SH-SY5Y (cell line): ENCODE results near the gene HTRA3.

Experiments
- GATA2 ChIP-seq: IDR thresholded peaks from 2 replicates; pipeline ENCODE4 v1.6.1; 2011; ENCODE audit warnings: mild to moderate bottlenecking, low read depth, low read length
- GATA3 ChIP-seq: IDR thresholded peaks from 2 replicates; pipeline ENCODE4 v1.6.1; 2011; ENCODE audit warnings: low read depth, mild to moderate bottlenecking, low read length, moderate library complexity

DNA sequence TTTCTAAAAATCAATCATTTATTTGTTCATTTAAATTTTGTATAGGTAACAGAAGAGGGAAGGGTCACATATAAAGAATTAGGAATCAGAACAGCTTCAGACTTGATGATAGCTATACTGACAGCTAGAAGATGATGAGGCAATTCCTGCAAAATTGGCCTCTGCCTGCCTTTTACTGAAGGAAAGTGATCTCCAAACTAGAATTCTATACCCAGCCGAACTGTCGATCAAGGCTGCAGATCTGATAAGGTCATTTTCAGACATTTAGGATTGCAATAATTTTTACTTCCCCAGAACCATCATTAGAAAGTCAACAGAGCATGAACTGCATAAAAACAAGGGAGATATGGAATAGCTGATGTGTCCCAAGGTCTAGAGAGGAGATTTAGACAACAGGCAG lies 66.3 kb downstream of the HTRA3 start:
- TF ChIP-seq GATA2 (no peak), GATA3 (no peak)
